ENCODE measurements around the gene ARFGAP3. TPM values are rescaled to one million over a fixed set of nuclear protein-coding genes. Genes with fewer than 3 reads are reported as not detected.

Gene ARFGAP3
- polyA plus RNA-seq, 1 of the 3 experiments (the other 2 are of a cell fraction), result 12.6 TPM

DNA sequence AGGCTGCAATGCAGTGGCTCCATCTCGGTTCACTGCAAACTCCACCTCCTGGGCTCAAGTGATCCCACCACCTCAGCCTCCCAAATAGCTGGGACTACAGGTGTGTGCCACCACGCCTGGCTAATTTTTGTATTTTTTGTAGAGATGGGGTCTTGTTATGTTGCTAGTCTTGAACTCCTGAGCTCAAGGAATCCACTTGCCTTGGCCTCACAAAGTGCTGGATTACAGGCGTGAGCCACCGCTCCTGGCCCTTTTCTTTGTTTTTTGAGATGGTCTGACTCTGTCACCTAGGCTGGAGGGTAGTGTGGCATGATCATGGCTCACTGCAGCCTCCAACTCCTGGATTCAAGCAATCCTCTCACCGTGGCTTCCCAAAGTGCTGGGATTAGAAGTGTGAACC lies 21.0 kb downstream of the ARFGAP3 start (continued):
- TF ChIP-seq, protein P1, sequence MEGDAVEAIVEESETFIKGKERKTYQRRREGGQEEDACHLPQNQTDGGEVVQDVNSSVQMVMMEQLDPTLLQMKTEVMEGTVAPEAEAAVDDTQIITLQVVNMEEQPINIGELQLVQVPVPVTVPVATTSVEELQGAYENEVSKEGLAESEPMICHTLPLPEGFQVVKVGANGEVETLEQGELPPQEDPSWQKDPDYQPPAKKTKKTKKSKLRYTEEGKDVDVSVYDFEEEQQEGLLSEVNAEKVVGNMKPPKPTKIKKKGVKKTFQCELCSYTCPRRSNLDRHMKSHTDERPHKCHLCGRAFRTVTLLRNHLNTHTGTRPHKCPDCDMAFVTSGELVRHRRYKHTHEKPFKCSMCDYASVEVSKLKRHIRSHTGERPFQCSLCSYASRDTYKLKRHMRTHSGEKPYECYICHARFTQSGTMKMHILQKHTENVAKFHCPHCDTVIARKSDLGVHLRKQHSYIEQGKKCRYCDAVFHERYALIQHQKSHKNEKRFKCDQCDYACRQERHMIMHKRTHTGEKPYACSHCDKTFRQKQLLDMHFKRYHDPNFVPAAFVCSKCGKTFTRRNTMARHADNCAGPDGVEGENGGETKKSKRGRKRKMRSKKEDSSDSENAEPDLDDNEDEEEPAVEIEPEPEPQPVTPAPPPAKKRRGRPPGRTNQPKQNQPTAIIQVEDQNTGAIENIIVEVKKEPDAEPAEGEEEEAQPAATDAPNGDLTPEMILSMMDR (IDR thresholded peaks at IDR 0.05), result no peak
- TF ChIP-seq, protein P2, sequence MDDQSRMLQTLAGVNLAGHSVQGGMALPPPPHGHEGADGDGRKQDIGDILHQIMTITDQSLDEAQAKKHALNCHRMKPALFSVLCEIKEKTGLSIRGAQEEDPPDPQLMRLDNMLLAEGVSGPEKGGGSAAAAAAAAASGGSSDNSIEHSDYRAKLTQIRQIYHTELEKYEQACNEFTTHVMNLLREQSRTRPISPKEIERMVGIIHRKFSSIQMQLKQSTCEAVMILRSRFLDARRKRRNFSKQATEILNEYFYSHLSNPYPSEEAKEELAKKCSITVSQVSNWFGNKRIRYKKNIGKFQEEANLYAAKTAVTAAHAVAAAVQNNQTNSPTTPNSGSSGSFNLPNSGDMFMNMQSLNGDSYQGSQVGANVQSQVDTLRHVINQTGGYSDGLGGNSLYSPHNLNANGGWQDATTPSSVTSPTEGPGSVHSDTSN (IDR thresholded peaks at IDR 0.05), result no peak
- TF ChIP-seq TEAD4 (IDR thresholded peaks at IDR 0.05; ENCODE audit: borderline replicate concordance, insufficient read depth), result no peak
- TF ChIP-seq, protein P3, sequence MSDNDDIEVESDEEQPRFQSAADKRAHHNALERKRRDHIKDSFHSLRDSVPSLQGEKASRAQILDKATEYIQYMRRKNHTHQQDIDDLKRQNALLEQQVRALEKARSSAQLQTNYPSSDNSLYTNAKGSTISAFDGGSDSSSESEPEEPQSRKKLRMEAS (IDR thresholded peaks at IDR 0.05; ENCODE audit: low read depth), result no peak
- TF ChIP-seq YY1 (IDR thresholded peaks at IDR 0.05; ENCODE audit: low read depth), result no peak
- TF ChIP-seq CHD2 (IDR thresholded peaks at IDR 0.05; ENCODE audit: low read length, partially characterized antibody), result no peak

DNA sequence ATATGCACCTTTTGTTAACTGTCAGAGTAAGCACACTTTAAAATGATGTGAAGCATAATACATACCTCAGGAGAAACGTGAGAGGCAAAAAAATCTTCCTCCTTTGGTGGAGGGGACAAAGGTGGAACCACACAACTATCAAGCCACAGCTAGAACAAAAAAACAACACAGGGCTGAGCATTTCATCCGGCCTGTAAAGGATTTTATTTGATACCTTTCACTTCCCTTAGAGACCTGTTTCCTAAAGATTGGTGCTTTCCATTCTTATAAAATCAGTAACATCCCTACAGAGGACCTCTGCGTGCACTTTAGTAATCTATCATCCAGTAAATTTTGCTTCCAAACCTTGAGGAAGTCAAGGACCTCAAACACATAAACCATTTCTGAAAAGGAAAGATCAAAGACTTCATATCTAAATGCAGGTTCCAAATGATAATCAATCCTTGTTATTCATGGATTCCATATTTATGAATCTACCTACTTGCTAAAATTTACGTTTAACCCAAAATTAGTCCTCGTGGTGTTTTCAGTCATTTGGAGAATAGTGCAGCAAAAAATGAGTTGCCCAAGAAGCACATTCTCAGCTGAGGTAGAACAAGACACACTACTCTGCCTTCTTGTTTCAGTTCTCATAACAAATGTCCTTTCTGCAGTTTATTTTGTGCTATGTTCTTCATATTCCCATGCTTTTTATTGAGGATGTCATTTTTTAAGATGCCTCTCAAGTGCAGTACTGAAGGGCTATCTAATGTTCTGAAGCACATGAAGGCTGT lies 22.7 kb downstream of the ARFGAP3 start:
- ChIA-PET POLR2A (no interaction called here), CTCF (no interaction called here)
- no peak for DNase-seq
- Histone ChIP-seq H3K4me2 (no peak overlapping the region), H3K9me3 (no peaks in the 10 kb centered on the region), H3K79me2 (ENCODE audit: insufficient read depth) (peaks cover 7% of the 10 kb centered on the region; the same call in 1 of the 2 replicates), H3K4me3 (ENCODE audit: low read depth in 2 of 2, low read length in 1 of 2) (no peak overlapping the region), H3K9me2 (no peaks in the 10 kb centered on the region), H2AFZ (ENCODE audit: low read depth) (no peak overlapping the region), H3F3A (replicated peaks; ENCODE audit: insufficient read depth) (no peaks in the 10 kb centered on the region), H3K27ac (ENCODE audit: low read depth in 2 of 2, low read length in 1 of 2) (no peak overlapping the region), H4K20me1 (ENCODE audit: insufficient read depth) (no peaks in the 10 kb centered on the region), H3K36me3 (replicated peaks in 1 of 2; ENCODE audit: control insufficient read depth in 1 of 2, insufficient read depth in 2 of 2, low read length in 1 of 2) (peaks cover 23 to 25% of the 10 kb centered on the region in 2 experiments), H3K9ac (no peak overlapping the region), H3K27me3 (ENCODE audit: insufficient read depth) (no peaks in the 10 kb centered on the region), H3K4me1 (ENCODE audit: control insufficient read depth in 1 of 2, insufficient read depth in 2 of 2, low read depth in 1 of 2, low read length in 1 of 2) (no peaks in the 10 kb centered on the region)
- WGBS (ENCODE audit: low lambda C conversion rate), result 86% methylated on average over 5 of the region's 5 CpGs
- no peak for TF ChIP-seq CHD2 (IDR thresholded peaks at IDR 0.05; ENCODE audit: low read length, partially characterized antibody)
- TF ChIP-seq RCOR1 (IDR thresholded peaks at IDR 0.05; ENCODE audit: low read length), result no peak
- no peak for TF ChIP-seq MEF2A (IDR thresholded peaks at IDR 0.05; ENCODE audit: borderline replicate concordance, low read depth)
- TF ChIP-seq, protein P4, sequence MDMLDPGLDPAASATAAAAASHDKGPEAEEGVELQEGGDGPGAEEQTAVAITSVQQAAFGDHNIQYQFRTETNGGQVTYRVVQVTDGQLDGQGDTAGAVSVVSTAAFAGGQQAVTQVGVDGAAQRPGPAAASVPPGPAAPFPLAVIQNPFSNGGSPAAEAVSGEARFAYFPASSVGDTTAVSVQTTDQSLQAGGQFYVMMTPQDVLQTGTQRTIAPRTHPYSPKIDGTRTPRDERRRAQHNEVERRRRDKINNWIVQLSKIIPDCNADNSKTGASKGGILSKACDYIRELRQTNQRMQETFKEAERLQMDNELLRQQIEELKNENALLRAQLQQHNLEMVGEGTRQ (IDR thresholded peaks at IDR 0.05; ENCODE audit: borderline replicate concordance, low read depth, low read length), result no peak

DNA sequence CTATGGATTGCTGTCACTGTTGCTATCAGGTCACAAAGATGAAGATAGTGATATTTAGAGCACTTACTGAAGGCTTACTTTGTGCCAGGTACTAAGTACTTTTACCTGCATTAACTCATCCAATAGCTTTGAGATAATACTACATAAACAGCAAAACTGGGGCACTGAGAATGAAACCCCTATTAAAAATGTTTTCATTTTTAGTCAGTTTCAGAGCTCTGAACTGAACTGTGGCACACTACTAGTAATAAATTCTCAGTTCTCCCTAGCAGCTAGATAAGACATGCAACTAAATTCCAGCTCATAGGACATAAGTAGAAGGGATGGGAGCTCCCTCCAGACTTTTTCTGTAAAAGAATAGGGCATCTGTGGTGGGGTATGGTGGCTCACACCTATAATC lies 24.0 kb downstream of the ARFGAP3 start:
- peaks cover 25 to 28% of the 10 kb centered on the region in 2 experiments for H3K36me3 ChIP-seq (replicated peaks in 1 of 2; ENCODE audit: control insufficient read depth in 1 of 2, insufficient read depth in 2 of 2, low read length in 1 of 2)
- no peaks in the 10 kb centered on the region for H3K9me2 ChIP-seq
- POLR2A ChIA-PET, result no interaction called here
- H3K27ac ChIP-seq (ENCODE audit: low read depth in 2 of 2, low read length in 1 of 2), result no peak overlapping the region
- no peak for DNase-seq
- no peak overlapping the region for H3K9ac ChIP-seq
- no peaks in the 10 kb centered on the region for H3K27me3 ChIP-seq (ENCODE audit: insufficient read depth)
- no peak overlapping the region for H3K4me3 ChIP-seq (ENCODE audit: low read depth in 2 of 2, low read length in 1 of 2)
- no peak overlapping the region for H2AFZ ChIP-seq (ENCODE audit: low read depth)
- CTCF ChIA-PET, result no interaction called here
- H4K20me1 ChIP-seq (ENCODE audit: insufficient read depth), result no peaks in the 10 kb centered on the region
- H3K9me3 ChIP-seq, result no peaks in the 10 kb centered on the region
- H3K4me2 ChIP-seq, result no peak overlapping the region
- TF ChIP-seq, protein P5, sequence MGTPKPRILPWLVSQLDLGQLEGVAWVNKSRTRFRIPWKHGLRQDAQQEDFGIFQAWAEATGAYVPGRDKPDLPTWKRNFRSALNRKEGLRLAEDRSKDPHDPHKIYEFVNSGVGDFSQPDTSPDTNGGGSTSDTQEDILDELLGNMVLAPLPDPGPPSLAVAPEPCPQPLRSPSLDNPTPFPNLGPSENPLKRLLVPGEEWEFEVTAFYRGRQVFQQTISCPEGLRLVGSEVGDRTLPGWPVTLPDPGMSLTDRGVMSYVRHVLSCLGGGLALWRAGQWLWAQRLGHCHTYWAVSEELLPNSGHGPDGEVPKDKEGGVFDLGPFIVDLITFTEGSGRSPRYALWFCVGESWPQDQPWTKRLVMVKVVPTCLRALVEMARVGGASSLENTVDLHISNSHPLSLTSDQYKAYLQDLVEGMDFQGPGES (IDR thresholded peaks at IDR 0.05; ENCODE audit: low read depth, low read length), result no peak
- TF ChIP-seq JUND (IDR thresholded peaks at IDR 0.05) (no peak), CHD2 (IDR thresholded peaks at IDR 0.05; ENCODE audit: low read length, partially characterized antibody) (no peak), SMC3 (IDR thresholded peaks at IDR 0.05; ENCODE audit: low read depth, low read length) (no peak), MXI1 (IDR thresholded peaks at IDR 0.05; ENCODE audit: low read depth, low read length) (no peak), GATA2 (CRISPR knock-in tag; IDR thresholded peaks at IDR 0.05) (no peak)
- TF ChIP-seq, protein P6, sequence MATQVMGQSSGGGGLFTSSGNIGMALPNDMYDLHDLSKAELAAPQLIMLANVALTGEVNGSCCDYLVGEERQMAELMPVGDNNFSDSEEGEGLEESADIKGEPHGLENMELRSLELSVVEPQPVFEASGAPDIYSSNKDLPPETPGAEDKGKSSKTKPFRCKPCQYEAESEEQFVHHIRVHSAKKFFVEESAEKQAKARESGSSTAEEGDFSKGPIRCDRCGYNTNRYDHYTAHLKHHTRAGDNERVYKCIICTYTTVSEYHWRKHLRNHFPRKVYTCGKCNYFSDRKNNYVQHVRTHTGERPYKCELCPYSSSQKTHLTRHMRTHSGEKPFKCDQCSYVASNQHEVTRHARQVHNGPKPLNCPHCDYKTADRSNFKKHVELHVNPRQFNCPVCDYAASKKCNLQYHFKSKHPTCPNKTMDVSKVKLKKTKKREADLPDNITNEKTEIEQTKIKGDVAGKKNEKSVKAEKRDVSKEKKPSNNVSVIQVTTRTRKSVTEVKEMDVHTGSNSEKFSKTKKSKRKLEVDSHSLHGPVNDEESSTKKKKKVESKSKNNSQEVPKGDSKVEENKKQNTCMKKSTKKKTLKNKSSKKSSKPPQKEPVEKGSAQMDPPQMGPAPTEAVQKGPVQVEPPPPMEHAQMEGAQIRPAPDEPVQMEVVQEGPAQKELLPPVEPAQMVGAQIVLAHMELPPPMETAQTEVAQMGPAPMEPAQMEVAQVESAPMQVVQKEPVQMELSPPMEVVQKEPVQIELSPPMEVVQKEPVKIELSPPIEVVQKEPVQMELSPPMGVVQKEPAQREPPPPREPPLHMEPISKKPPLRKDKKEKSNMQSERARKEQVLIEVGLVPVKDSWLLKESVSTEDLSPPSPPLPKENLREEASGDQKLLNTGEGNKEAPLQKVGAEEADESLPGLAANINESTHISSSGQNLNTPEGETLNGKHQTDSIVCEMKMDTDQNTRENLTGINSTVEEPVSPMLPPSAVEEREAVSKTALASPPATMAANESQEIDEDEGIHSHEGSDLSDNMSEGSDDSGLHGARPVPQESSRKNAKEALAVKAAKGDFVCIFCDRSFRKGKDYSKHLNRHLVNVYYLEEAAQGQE (IDR thresholded peaks at IDR 0.05; ENCODE audit: low read depth, low read length), result no peak
- TF ChIP-seq, protein P3 (IDR thresholded peaks at IDR 0.05; ENCODE audit: low read depth), result no peak
- no peaks in the 10 kb centered on the region for H3K4me1 ChIP-seq (ENCODE audit: control insufficient read depth in 1 of 2, insufficient read depth in 2 of 2, low read depth in 1 of 2, low read length in 1 of 2)
- H3F3A ChIP-seq (replicated peaks; ENCODE audit: insufficient read depth), result no peaks in the 10 kb centered on the region
- H3K79me2 ChIP-seq (ENCODE audit: insufficient read depth), result peaks cover 7% of the 10 kb centered on the region; the same call in 1 of the 2 replicates

Measured in SK-N-SH (cell line).